GM20431 (cell line): ENCODE data around the gene EP400.

Source experiments
- in situ Hi-C: fragments of 300-500 bp; cut with MseI, MboI; formaldehyde crosslinking; loops from one replicate; pipeline ENCODE4 v1.15.0; 2020; ENCODE audit warnings: low sequenced_read_pairs; ENCODE audit not compliant: unreplicated experiment

EP400 gene

DNA sequence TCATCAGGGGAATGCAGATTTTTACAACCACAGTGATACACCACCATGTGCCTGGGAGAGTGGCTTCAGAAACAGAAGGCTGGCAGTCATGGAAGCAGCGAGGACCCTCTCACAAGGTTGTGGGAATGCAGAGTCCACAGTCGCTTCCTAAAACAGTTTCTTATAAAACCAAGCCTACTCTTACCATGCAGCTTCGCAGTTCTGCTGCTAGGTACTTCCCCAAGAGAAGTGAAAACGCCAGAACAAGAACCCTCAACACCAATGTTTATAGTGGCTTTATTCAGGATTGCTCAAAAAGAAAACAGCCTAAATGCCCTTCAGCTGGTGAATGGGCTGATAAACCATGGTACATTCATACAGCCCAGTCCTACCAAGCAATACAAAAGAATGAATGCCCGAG, 107.2 kb downstream of the EP400 start:
- in situ Hi-C loops, result no loop called here

DNA sequence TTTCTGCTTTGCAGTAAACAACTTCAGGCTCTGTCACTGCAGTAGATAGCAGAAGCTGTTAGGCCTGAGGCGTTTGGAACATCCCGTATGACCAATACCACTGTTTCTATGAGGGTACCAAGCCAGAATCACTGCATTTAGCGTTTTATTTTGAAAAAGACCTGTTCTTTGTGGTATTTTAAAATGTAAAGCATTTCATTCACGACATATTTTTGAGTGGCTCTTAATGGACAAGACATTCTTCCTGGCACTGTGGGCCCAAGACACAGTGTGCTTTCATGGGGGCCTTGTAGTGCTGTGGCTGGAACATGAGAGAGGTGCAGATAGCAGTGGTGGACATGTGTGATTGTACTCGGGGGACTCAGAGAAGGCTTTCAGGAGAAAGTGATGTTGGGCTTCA, 107.9 kb downstream of the EP400 start:
- in situ Hi-C loops, result no loop called here

GRCh38 chr12:132061197-132061596, 111.5 kb downstream of the EP400 start:
- in situ Hi-C loops, result no loop called here

- in situ Hi-C loops, result no loop called here
These were observed 112.1 kb downstream of the EP400 start for GRCh38 chr12:132061641-132062430.

- in situ Hi-C loops, result no loop called here
These were observed 112.7 kb downstream of the EP400 start for GRCh38 chr12:132062481-132062880.

- in situ Hi-C loops, result no loop called here
These were observed 113.7 kb downstream of the EP400 start for GRCh38 chr12:132063491-132063890.

- in situ Hi-C loops, result no loop called here
These were observed 114.9 kb downstream of the EP400 start for GRCh38 chr12:132064631-132065030.

DNA sequence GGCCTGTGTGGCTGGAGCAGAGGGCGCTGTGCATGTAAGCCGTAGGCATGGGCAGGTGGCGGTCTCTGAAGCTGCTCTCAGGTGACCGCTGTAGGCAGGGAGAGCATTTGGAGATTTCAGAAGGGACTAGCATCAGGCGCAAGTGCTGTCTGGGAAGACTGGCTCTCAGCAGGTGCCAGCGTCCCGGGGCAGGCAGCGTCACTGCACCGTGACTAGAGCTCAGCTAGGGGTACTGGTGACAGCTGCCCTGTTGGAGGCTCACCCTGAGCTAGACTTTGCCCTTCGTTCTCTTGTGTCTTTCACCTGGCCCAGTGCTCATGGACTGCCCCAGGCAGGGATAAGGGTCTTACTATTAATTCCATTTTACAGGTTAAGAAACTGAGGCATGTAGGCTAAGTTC, 115.5 kb downstream of the EP400 start:
- in situ Hi-C loops, result no loop called here

DNA sequence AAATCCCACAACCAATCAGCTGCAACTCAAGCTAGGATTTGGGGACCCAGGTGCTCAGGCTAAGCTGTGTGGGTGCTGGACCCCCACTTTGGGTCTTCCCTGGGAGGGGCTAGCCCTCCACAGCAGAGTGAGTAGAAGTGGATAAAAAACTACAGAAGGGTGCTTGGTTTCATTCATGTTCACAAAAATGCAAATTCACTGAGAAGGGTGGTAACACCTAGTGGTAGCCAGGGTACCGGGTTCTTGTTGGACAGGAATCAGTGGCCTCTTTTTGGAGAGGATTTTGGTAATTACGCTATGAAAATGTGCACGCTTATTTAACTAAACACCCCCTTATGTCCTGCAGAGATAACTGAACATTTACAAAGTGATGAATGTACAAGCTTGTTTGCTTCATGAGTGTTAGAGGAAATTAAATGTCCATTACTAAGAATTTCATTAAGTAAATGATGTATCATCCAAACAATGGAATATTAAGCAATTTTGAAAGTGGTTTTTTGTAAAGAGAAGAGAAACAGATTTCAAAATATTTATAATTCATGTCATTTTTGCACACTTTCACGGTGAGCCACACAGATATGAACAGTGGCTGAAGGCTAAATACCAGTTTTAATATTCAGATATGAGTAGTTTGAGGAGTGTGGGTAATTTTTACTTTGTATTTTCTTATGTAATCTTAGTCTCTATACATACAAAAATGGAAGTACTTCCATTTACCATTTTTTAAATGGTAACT, 116.0 kb downstream of the EP400 start:
- in situ Hi-C loops, result no loop called here

GRCh38 chr12:132066345-132066685, 116.6 kb downstream of the EP400 start:
- in situ Hi-C loops, result no loop called here

GRCh38 chr12:132066749-132067148, 117.0 kb downstream of the EP400 start:
- in situ Hi-C loops, result no loop called here

- in situ Hi-C loops, result no loop called here
These were observed 117.4 kb downstream of the EP400 start for GRCh38 chr12:132067182-132067581.

DNA sequence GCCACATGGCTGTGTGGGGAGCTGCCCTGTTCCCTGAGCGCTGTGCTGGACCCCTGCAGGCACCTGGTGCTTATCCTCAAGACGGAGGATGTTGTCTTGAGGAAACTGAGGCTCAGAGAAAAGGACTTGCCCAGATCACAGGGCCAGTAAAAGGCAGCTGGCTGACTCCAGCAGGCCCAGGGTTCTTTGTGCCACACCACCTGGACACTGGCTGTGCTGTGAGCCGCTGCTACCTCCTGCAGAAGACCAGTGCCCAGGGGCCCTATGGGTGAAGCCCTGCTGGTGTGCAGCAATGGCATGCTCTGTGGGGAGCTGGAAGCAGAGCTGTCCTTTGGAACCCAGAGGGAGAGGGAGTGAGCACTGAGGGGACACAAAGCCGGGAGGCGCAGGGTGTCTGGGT, 118.5 kb downstream of the EP400 start:
- in situ Hi-C loops, result no loop called here

GRCh38 chr12:132069336-132069985, 119.7 kb downstream of the EP400 start:
- in situ Hi-C loops, result no loop called here

DNA sequence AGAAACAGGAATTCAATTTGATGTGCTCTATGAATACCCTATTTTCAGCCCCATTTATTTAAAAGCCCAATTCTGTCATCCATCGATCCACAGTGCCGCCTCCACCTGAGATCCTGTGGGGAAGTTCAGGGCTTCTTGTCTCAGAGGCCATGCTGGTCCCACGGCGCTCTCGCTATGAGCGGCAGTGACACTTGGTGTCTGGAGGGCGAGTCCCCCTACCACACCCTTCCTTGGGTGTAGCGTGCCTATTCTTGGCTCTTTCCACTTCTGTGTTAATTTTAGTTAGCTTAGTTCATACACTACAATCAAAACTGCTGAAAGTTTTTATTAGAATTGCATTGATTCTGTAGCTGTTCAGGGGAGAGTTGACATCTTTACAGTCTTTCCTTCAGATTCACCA, 120.6 kb downstream of the EP400 start:
- in situ Hi-C loops, result no loop called here

DNA sequence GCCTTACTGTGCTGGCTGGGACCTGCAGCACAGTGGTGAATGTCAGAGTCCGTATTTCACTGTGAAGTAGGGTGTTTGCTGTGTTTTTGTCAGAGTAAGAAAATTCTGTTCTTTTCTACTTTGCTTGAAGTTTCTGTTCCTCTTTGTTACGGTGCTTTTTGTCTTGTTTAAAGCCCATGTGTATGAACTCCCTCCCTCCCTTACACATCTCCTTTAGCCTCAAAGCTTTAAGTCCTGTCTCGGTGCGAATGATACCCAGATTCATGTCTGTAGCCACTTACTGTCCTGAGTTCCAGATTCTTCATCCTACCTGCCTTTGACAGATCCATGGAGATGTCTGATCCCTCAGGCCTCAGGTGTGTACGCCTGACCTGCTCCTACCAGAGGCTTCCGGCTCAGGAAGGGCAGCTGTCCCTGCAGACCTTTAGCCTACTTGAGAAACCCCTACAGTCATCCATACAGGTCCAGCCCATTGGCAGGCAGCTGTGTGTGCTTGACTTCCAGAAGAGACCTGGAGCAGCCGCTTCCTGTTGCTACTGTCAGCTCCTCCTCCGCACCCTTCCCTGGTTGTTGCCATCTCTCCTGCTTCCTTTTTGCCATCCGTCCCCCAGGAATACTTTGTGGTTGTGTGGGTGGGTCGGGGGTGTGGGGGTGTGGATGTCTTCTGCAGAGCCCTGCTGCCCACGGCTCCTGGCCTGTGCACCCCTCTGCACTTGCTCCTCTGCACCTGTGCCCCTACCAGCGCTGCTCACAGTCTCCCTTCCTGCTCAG, 121.5 kb downstream of the EP400 start:
- in situ Hi-C loops, result no loop called here

DNA sequence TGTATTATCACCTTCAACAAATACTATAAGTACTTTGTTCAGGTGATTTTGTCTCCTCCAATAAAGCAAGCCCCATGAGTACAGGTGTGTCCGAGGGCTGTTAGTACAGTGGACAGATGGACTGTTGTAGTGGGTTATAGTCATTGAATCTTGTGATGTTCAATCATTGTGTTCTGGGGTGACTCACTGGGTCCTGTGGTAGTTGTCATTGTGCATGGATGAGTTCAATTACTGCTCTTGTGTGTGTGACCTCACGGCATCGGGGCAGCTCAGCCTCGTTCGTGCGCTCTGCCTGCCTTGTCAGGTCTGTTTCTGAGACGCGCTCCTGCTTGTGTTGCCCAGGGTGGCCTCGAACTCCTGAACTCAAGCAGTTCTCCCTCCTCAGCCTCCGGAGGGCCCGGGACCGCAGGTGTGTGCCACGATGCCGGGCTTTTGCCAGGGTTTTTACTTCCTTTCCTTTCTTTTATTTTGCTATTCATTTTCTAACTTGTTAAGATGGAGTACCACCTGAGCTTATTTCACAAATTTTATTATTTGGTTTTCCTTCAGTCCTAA, 122.2 kb downstream of the EP400 start:
- in situ Hi-C loops, result no loop called here

DNA sequence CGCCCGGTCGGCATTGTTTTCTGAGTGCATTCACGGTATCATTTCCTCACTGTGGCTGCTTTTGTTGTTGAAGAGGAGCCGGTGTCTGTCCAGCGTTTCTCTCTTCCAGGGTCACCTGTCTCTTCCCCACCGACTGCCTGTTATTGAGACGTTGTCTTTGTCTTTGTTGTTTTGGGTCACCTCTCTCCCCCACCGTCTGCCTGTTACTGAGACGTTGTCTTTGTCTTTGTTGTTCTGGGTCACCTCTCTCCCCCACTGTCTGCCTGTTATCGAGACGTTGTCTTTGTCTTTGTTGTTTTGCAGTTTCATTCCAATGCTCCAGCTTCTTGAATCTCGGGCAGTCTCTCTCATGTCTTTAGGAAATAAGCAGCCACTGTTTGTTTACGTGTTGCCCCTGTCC, 124.5 kb downstream of the EP400 start:
- in situ Hi-C loops, result no loop called here

- in situ Hi-C loops, result no loop called here
These were observed 125.4 kb downstream of the EP400 start for GRCh38 chr12:132075026-132075713.
